GM12892 (cell line): Measurements from ENCODE around the gene DENND5A.

Experiments
- POLR2A ChIP-seq: IDR thresholded peaks from 2 replicates; pipeline ENCODE4 v1.6.1; 2011; ENCODE audit warnings: low read depth, low read length, control low read depth
- TAF1 ChIP-seq: IDR thresholded peaks from 2 replicates; pipeline ENCODE4 v1.6.1; 2011; ENCODE audit warnings: low read depth, mild to moderate bottlenecking, control low read depth, low read length, borderline replicate concordance

GRCh38 chr11:9250139-9250582 is 15.0 kb downstream of the DENND5A start:
- TF ChIP-seq POLR2A (no peak), TAF1 (no peak)
